ENCODE data around the gene C1orf94.

The C1orf94 gene

GRCh38 chr1:34213956-34214355, 37.2 kb downstream of the C1orf94 start:
- Histone ChIP-seq H3K36me3 (no peaks in the 10 kb centered on the region), H3K9me3 (ENCODE audit: severe bottlenecking) (no peaks in the 10 kb centered on the region), H3K27me3 (ENCODE audit: insufficient read depth, low read depth, severe bottlenecking) (peaks cover 93% of the 10 kb centered on the region), H3K4me3 (ENCODE audit: low read depth, low read length) (no peak overlapping the region), H3K27ac (no peak overlapping the region)
- DNase-seq = no peak
- TF ChIP-seq, protein P1, sequence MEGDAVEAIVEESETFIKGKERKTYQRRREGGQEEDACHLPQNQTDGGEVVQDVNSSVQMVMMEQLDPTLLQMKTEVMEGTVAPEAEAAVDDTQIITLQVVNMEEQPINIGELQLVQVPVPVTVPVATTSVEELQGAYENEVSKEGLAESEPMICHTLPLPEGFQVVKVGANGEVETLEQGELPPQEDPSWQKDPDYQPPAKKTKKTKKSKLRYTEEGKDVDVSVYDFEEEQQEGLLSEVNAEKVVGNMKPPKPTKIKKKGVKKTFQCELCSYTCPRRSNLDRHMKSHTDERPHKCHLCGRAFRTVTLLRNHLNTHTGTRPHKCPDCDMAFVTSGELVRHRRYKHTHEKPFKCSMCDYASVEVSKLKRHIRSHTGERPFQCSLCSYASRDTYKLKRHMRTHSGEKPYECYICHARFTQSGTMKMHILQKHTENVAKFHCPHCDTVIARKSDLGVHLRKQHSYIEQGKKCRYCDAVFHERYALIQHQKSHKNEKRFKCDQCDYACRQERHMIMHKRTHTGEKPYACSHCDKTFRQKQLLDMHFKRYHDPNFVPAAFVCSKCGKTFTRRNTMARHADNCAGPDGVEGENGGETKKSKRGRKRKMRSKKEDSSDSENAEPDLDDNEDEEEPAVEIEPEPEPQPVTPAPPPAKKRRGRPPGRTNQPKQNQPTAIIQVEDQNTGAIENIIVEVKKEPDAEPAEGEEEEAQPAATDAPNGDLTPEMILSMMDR (IDR thresholded peaks at IDR 0.05; ENCODE audit: low read depth, low read length) = no peak

GRCh38 chr1:34231441-34231840, 54.7 kb downstream of the C1orf94 start:
- Histone ChIP-seq H3K27ac (no peak overlapping the region), H3K36me3 (no peaks in the 10 kb centered on the region), H3K4me3 (ENCODE audit: low read depth, low read length) (no peak overlapping the region), H3K27me3 (ENCODE audit: insufficient read depth, low read depth, severe bottlenecking) (peaks cover 74% of the 10 kb centered on the region), H3K9me3 (ENCODE audit: severe bottlenecking) (no peaks in the 10 kb centered on the region)
- no peak for DNase-seq
- TF ChIP-seq, protein P1 (IDR thresholded peaks at IDR 0.05; ENCODE audit: low read depth, low read length) = no peak

DNA sequence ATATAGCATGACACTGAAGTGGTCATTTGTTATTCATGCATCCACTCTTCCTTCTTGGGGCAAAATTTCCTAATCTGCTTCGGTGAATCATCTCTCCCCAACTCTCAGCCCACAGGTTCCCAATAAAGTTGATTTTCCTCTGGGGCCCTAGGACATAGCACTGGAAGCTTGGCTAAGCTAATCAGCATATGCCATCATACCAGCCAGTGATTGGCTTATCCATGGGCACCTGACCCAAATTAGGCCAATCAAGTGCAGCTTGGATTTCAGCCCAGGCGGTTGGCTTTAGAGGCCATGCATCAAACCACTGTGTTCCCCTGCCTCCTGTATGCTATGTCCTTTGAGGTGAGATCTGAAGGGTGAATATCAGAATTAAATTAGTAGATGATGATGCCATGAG, 58.9 kb downstream of the C1orf94 start:
- Histone ChIP-seq H3K9me3 (ENCODE audit: severe bottlenecking) (no peaks in the 10 kb centered on the region), H3K27ac (no peak overlapping the region), H3K36me3 (no peaks in the 10 kb centered on the region), H3K4me3 (ENCODE audit: low read depth, low read length) (no peak overlapping the region), H3K27me3 (ENCODE audit: insufficient read depth, low read depth, severe bottlenecking) (peaks cover 79% of the 10 kb centered on the region)
- TF ChIP-seq, protein P1 (IDR thresholded peaks at IDR 0.05; ENCODE audit: low read depth, low read length) = no peak
- DNase-seq = no peak

GRCh38 chr1:34236089-34236488, 59.4 kb downstream of the C1orf94 start:
- TF ChIP-seq, protein P1 (IDR thresholded peaks at IDR 0.05; ENCODE audit: low read depth, low read length) = no peak
- Histone ChIP-seq H3K4me3 (ENCODE audit: low read depth, low read length) (no peak overlapping the region), H3K27me3 (ENCODE audit: insufficient read depth, low read depth, severe bottlenecking) (peaks cover 76% of the 10 kb centered on the region), H3K36me3 (no peaks in the 10 kb centered on the region), H3K27ac (no peak overlapping the region), H3K9me3 (ENCODE audit: severe bottlenecking) (no peaks in the 10 kb centered on the region)
- DNase-seq = no peak

- DNase-seq = no peak
- H3K9me3 ChIP-seq (ENCODE audit: severe bottlenecking) = no peaks in the 10 kb centered on the region
- TF ChIP-seq, protein P1 (IDR thresholded peaks at IDR 0.05; ENCODE audit: low read depth, low read length) = no peak
- H3K4me3 ChIP-seq (ENCODE audit: low read depth, low read length) = no peak overlapping the region
- no peaks in the 10 kb centered on the region for H3K36me3 ChIP-seq
- H3K27ac ChIP-seq = no peak overlapping the region
- H3K27me3 ChIP-seq (ENCODE audit: insufficient read depth, low read depth, severe bottlenecking) = peaks cover 68% of the 10 kb centered on the region
Observed at GRCh38 chr1:34237151-34237815, 60.6 kb downstream of the C1orf94 start.

DNA sequence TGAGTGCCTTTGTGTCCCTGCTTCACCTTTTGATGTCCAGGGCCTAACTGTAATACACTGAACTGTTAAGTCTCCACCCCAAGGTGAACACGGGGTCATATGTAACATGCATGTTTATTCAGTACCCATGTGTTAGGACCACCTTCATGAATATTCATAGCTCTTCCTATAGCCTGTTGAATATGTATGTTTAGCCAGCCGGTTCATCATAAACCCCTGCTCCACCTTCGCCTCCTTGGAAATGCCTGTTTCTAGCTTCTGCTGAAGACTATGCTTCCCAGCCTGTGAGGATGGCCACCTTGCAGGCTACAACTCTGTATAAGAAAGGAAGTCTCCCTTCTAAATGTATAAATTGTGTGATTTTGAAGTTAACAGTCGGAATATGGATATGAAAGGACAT, 69.3 kb downstream of the C1orf94 start:
- TF ChIP-seq, protein P1 (IDR thresholded peaks at IDR 0.05; ENCODE audit: low read depth, low read length) = no peak
- H3K4me3 ChIP-seq (ENCODE audit: low read depth, low read length) = no peak overlapping the region
- no peak for DNase-seq
- H3K27ac ChIP-seq = no peak overlapping the region
- H3K9me3 ChIP-seq (ENCODE audit: severe bottlenecking) = no peaks in the 10 kb centered on the region
- H3K36me3 ChIP-seq = no peaks in the 10 kb centered on the region
- peaks cover 54% of the 10 kb centered on the region for H3K27me3 ChIP-seq (ENCODE audit: insufficient read depth, low read depth, severe bottlenecking)
